Anterior cingulate cortex (tissue), 58 donors: ENCODE measurements around the gene MEAF6.

ENCODE experiments used
- DNase-seq, 58 donors: peaks; one replicate each; lab custom pipeline; 2025; lab: John Stamatoyannopoulos, UW

Gene MEAF6

DNA sequence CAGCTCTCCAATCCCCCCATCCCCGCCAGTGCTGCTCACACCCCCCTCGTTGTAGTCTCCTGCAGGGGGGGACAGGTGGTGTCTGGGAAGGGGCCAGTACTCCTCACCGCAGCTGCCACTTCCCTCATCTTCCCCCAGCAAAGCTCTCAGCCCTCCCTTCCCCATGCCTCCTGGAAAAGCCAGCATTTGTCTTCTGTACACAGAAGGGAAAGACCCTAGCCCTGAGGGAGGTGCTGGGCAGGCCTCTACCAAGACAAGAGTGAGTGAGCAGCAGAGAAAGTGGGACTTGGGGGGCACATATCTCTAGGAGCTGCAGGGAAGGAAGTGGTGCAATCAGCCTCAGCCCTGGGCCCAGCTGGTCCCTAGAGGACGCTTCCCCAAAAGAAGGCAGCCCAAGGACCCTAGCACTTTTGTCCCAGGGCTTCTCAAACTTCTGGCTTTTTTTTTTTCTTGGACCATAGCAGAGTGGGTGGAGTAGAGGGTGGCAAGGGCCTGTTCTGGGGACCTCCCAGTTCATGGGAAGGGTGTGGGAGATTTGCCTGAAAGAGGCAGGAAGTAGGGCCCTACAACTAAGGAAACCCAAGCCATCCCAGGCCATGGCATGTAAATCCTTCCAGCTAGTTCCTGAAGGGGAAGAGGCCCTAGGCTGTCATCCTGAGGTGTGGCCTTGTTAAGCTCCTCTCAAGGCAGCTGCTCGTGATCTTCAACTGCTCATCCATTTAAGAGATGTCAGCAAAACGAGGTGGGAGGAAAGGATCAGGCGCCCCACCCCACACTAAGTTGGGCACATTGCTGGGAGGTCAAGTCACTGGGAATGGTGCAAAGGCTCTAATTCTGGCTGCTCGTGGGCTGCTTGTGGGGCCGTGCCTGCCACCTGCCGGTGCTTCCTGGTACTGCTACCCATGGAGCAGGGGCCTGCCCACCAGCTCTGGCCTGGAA is 27.6 kb downstream of the MEAF6 start:
- peak in 53 of 58 donors; percentile 8 to 76 (median 41) for DNase-seq

GRCh38 chr1:37485902-37486679 is 28.5 kb downstream of the MEAF6 start:
- DNase-seq = no peak

- DNase-seq = no peak
Measured at GRCh38 chr1:37484325-37485051, 30.1 kb downstream of the MEAF6 start.

DNA sequence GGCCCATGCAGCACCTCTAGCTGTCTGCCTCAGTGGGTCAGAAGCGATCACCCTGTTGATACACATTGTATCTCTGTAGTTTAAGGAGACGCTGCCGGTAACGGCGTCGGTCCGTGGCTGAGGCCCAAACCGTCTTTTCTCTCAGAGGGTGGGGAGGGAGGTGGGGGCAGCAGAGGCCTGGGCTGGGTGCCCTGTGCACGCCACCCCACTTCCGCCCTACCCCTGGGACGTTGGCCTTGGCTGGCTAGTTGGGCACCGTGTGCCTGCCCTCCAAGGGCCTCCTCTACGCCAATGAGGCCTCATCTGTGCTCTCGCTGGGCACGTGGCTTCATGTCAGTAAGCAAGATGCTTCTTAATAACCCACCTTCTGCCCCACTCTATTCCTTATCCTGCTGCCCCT is 30.8 kb downstream of the MEAF6 start:
- DNase-seq = no peak

DNA sequence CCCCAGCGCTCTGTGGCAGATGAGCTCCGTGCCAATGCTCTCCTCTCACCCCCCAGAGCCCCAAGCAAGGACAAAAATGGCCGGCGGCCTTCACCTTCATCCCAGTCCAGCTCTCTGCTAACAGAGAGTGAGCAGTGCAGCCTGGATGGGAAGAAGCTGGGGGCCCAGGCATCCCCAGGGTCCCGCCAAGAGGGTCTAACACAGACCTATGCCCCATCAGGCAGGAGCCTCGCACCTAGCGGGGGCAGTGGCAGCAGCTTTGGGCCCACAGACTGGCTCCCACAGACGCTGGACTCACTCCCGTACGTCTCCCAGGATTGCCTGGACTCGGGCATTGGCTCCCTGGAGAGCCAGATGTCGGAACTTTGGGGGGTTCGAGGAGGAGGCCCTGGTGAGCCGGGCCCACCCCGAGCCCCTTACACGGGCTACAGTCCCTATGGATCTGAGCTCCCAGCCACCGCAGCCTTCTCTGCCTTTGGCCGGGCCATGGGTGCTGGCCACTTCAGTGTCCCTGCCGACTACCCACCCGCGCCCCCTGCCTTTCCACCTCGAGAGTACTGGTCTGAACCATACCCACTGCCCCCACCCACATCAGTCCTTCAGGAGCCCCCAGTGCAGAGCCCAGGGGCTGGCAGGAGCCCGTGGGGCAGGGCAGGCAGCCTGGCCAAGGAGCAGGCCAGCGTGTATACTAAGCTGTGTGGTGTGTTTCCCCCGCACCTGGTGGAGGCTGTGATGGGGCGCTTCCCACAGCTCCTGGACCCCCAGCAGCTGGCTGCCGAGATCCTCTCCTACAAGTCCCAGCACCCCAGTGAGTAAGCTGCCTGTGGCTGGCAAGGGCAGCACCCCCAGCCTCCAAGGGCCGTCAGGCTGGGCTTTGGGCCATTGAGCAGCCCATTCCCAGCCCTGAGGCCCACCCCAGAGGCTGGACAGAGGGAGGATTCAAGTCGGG is 31.5 kb downstream of the MEAF6 start:
- no peak for DNase-seq

GRCh38 chr1:37482004-37482785 is 32.4 kb downstream of the MEAF6 start:
- no peak for DNase-seq

- DNase-seq = no peak
Measured at GRCh38 chr1:37481289-37482003, 33.1 kb downstream of the MEAF6 start.

DNA sequence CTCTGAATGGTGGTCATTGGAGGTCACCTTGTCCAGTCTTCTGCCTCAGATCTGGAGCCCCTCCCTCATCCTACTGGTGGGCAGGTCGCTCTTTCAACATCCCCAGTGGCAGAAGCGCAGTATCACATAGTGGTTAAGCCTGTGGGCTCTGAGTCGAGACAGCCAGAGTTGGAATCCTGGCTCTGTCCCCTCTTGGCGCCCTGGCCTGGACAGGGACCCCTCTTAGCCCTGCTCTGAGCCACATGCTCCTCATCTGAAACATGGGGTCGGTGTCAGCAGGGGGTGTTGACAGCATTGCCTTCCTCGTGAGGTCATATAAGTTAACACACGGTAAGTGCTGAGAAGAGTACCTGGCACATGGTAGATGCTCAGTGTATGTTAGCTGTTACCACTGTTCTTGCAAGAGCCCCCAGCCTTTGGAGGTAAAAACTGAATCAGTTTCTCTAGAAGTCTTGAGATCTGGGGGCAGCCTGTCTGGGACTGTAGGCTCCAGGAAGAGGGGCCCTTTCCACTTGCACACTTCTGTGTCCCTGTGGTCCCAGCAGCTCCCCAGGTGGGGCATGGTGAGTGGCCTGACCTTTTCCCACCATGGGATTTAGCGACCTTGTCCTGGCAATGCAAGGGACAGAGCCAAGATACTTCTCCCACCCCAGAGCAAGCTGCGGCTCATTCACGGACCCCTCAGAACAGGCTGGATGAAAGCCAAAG is 33.8 kb downstream of the MEAF6 start:
- DNase-seq = no peak

GRCh38 chr1:37480125-37480466 is 34.5 kb downstream of the MEAF6 start:
- no peak for DNase-seq

GRCh38 chr1:37479255-37480124 is 35.1 kb downstream of the MEAF6 start:
- DNase-seq = peak in 6 of 58 donors; percentile 20 to 54 (median 40)

GRCh38 chr1:37478890-37479254 is 35.7 kb downstream of the MEAF6 start:
- DNase-seq = no peak

GRCh38 chr1:37478451-37478881 is 36.1 kb downstream of the MEAF6 start:
- no peak for DNase-seq

DNA sequence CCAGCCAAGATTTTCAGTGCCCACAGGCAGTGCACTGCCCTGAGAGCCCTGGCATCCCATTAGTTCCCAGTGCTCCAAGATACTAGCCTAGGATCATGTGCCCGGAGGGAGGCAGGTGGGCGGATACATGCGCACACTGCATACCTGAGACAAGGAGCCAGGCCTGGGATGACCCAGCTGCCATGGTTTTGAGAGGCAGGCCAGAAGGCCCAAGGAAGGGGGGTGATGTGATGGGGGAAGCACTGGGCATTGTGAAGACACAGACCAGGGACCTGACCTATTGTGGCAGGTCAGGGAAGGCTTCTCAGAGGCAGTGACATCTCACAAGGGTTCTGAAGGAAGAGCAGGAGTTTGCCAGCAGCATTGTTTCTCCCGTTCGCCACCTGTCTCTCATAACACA is 36.6 kb downstream of the MEAF6 start:
- DNase-seq = no peak

DNA sequence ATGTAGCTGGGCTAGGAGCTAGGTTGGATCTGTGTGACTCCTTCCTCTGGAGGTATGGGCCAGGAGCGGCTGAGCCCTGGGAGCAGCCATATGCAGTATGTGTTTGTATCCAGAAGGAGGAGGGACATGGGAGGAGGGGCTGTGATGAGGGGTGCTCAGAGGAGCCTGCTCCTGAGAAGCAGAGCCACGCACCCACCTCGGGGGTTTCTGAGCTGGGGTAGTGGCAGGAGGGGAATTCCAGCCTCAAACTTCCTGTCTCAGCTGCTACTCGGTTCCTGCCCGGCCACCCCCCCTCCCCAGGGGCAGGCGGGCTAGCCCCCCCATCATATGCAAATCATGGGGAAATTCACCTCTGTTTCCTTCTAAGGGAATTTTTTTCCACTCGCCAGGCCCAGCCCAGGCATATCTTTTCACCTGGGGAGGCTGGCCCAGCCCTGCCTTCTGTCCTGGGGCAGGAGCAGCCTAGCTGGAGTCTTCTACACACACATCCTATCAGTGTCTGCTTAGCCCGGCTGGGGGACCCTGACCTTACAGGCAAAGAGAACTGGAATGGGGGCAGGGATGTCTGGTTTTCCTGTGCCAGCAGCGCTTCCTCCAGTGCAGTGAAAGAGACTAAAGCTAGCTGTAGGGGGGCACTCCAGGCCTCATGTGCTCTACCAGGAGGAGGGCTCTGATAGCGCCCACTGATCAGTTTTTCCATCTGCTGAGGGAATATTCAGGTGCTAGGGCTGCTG is 37.2 kb downstream of the MEAF6 start:
- no peak for DNase-seq

DNA sequence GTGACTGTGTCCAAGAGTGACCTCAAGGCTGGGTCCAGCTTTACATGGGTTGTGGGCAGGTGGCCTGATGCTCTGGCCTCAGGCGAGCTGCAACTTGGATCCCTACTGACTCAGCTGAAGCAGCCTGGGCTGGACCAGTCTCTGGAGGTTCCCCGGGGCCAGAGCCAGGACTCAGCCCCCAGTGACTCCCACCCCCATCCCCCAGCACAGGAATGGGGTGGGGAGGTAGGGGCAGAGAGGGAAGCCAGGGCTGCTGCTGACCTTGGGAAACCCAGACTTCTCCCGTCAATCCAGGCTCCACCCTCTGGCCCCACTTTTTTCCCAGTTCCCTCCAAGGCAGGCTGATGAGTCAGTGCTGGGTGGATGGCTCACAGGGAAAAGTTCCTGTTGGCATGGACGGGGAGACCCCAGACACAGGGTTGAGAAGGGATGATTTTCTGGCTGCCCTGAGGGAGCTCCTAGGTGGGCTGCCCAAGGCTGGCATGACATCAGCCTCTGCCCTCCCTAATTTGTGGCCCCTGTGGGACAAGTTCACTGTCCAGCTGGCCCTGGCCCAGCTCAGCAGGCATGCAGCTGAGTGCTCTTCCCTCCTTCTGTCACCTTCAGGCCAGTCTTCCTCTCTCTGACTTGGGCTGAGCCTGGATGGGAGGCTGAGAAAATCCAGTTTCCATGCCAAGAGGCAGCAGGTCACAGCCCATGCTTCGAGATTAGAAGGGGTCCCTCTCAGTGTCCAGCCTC is 37.9 kb downstream of the MEAF6 start:
- DNase-seq = peak in 5 of 58 donors; percentile 29 to 57 (median 37)
